GM10248 (cell line): ENCODE results near the gene CDK5RAP2.

ENCODE experiments used
- CTCF ChIA-PET: fragments of 300-600 bp; sonication (Branson Sonifier 250); formaldehyde crosslinking; extraction: SDS; loops from one replicate; lab custom pipeline; 2021; ENCODE audit warnings: antibody characterized with exemption; lab: Yijun Ruan, JAX
- POLR2A ChIA-PET: fragments of 350-650 bp; sonication (Branson Sonifier 250); formaldehyde crosslinking; extraction: SDS; loops from one replicate; lab custom pipeline; 2020; ENCODE audit warnings: antibody characterized with exemption; lab: Yijun Ruan, JAX
- DNase-seq: peaks from one replicate; pipeline ENCODE4 v3.0.0; 2012; ENCODE audit errors: extremely low spot score
- TF ChIP-seq, protein P1 (sequence below): IDR thresholded peaks from 2 replicates; pipeline ENCODE4 v1.5.1; 2012; ENCODE audit warnings: mild to moderate bottlenecking, low read depth; ENCODE audit errors: extremely low read depth, missing control alignments, control extremely low read depth

CDK5RAP2 gene

DNA sequence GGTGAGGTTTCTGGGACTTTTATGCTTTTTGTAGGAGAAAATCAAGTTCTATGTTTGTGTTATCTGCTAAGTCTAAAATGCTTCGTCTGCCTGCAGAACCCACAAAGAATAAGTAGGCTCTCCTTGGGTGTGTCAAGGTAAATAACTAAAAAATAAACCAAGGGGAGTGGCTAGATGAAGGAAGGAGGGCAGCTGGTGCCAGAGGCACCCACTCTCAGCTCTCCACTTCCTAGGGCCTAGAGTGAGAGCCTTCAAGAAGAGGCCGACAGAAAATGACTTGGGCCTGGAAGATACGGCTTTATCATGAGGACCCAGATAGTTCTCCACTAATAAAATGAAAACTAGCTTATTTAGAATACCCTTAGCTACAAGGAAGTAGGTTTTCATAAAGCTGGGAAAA, 147.4 kb downstream of the CDK5RAP2 start:
- CTCF ChIA-PET: interaction anchor here (0.9 to 1.4 kb wide), 2 partner anchors 45 to 133 kb away, joined by 3 read pairs; no protein-coding TSS in a partner anchor
- DNase-seq: no peak
- TF ChIP-seq, protein P1, sequence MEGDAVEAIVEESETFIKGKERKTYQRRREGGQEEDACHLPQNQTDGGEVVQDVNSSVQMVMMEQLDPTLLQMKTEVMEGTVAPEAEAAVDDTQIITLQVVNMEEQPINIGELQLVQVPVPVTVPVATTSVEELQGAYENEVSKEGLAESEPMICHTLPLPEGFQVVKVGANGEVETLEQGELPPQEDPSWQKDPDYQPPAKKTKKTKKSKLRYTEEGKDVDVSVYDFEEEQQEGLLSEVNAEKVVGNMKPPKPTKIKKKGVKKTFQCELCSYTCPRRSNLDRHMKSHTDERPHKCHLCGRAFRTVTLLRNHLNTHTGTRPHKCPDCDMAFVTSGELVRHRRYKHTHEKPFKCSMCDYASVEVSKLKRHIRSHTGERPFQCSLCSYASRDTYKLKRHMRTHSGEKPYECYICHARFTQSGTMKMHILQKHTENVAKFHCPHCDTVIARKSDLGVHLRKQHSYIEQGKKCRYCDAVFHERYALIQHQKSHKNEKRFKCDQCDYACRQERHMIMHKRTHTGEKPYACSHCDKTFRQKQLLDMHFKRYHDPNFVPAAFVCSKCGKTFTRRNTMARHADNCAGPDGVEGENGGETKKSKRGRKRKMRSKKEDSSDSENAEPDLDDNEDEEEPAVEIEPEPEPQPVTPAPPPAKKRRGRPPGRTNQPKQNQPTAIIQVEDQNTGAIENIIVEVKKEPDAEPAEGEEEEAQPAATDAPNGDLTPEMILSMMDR: no peak
- POLR2A ChIA-PET: no interaction called here

DNA sequence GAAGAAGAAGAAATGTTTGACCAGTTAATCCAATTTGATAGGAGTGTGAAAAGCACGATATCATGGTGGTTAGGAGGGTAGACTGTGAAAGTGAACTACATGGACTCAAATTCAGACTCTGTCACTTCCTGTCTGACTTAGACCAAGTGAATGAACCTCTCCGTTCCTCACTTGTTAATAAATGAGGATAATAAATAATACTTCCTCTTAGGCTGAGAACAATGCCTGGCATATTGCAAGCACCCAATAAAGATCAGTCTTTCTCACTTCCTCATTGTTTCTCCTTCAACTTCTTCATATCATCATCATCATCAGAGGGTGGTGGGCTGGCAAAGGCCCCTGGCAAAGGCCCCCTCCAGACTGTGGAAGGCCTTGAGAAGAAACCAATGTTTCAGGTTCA, 148.7 kb downstream of the CDK5RAP2 start:
- POLR2A ChIA-PET: no interaction called here
- CTCF ChIA-PET: interaction anchor here (0.7 to 1.4 kb wide), 3 partner anchors 8 to 46 kb away, joined by 3 read pairs; no protein-coding TSS in a partner anchor
- TF ChIP-seq, protein P1: no peak
- no peak for DNase-seq

DNA sequence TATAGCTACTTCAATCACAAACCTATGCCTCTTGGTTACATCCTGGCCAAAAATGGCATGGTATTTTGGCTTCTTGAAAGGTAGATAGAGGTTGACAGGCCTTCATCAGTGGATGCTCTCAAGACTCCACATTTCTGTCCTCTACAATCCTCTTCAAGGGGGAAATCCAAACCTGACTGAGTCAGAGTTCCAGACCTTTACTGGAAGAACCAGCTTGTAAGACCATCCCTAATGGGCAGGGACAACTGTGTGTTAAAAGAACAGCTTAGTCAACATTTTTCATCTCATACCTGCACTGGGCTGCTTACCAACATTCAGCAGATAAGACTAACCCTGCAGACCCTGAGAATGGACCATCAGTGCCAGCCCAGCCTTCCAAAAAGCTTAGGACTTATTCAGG, 155.7 kb downstream of the CDK5RAP2 start:
- POLR2A ChIA-PET: no interaction called here
- DNase-seq: no peak
- TF ChIP-seq, protein P1: no peak
- CTCF ChIA-PET: interaction anchor here (0.6 to 2.9 kb wide), 3 partner anchors 14 to 53 kb away, joined by 3 to 16 read pairs (median 5); no protein-coding TSS in a partner anchor

DNA sequence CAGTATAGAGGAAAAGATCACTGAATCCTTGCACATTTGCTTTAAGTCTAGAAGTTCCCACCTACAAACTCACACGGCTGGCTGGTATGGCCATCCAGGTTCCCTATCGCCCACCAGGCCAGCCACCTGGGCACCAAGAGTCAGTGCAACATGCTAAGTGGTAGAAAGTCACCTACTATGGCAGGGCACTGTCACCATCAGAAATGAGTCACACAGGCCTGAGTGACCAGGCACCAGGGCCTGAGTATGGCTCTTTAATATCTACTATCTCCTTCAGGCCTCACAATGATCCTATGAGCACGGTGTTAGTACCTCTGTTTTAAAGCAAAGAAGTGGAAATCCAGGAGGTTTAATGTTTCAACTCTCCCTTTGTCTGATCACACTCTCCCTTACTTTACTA, 156.2 kb downstream of the CDK5RAP2 start:
- DNase-seq: no peak
- TF ChIP-seq, protein P1: no peak
- POLR2A ChIA-PET: no interaction called here
- CTCF ChIA-PET: interaction anchor here (0.6 to 2.9 kb wide), 4 partner anchors 8 to 53 kb away, joined by 3 to 16 read pairs (median 4); no protein-coding TSS in a partner anchor

DNA sequence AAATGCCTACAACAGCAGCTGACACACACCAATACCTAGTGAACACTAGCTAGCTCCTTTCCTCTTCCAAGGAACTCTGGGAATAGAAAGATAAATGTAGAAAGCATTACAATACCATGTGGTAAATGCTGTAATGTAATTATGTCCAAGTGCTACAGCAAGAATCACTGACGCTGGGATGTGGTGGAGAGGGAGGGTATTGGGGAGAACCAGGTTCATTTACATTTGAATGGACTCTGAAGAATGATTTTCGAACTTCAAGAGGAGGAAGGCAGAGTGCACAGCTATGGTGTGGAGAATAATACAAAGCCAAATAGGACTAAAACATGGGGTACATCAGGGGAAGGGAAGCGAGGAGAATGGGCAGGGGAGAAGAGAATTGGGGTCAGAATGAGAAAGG, 158.0 kb downstream of the CDK5RAP2 start:
- TF ChIP-seq, protein P1: no peak
- ChIA-PET CTCF (interaction anchor here (0.8 to 1.1 kb wide), 2 partner anchors 9 to 18 kb away, joined by 3 read pairs; no protein-coding TSS in a partner anchor), POLR2A (no interaction called here)
- no peak for DNase-seq

DNA sequence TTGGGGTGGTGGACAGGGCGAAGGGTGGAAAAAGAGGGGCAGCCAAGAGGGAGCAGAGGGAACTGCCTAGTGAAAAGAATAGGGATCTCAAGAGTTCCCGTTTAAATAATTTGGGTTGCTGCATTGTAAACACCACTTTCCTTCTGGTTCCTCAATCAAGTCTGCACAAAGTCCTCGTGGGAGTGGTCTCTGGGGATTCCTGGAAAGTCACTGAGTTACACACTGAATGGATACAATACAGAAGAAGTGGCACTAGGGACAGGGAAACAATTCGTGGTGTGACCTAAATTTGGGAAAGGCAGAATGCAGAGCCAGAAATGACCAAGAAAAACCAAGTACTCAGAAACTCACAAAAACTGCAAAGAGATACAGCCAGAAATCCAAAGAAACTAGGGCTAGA, 161.7 kb downstream of the CDK5RAP2 start:
- no peak for DNase-seq
- TF ChIP-seq, protein P1: no peak
- CTCF ChIA-PET: no interaction called here
- POLR2A ChIA-PET: no interaction called here
